ENCODE data around the gene CD52.
"Not testable (repeated sequence)": the region's sequence is repeated elsewhere in the genome, so short reads cannot be mapped to it uniquely, and the experiment has no call there.

CD52 gene

GRCh38 chr1:26302733-26303405 lies 14.9 kb upstream of the CD52 start:
- no peak for DNase-seq

- DNase-seq = no peak
Observed at GRCh38 chr1:26305667-26306289, 12.0 kb upstream of the CD52 start.

- peak; percentile 96 for DNase-seq
Observed at GRCh38 chr1:26306290-26307229, 11.2 kb upstream of the CD52 start, which contains the start of gene UBXN11. TSS of gene UBXN11 (minus strand) at chr1:26306636. CDS start at chr1:26302883, 3,753 bp downstream.

- DNase-seq = peak; percentile 30
Observed at GRCh38 chr1:26307363-26307781, 10.4 kb upstream of the CD52 start.

GRCh38 chr1:26307966-26308899 lies 9.5 kb upstream of the CD52 start:
- not testable (repeated sequence) for DNase-seq

- no peak for DNase-seq
Observed at GRCh38 chr1:26314501-26314900, 3.3 kb upstream of the CD52 start.

- no peak for DNase-seq
Observed at GRCh38 chr1:26315874-26316850, 1.6 kb upstream of the CD52 start.

- no peak for DNase-seq
Observed at GRCh38 chr1:26317146-26317545, 612 bp upstream of the CD52 start.

- DNase-seq = no peak
Observed at GRCh38 chr1:26318338-26319064, 743 bp downstream of the CD52 start.

GRCh38 chr1:26320896-26321295 lies 3.1 kb downstream of the CD52 start:
- DNase-seq = no peak

- DNase-seq = peak; percentile 74
Observed at GRCh38 chr1:26321315-26322041, 3.7 kb downstream of the CD52 start.

GRCh38 chr1:26322042-26322331 lies 4.2 kb downstream of the CD52 start:
- DNase-seq = no peak

GRCh38 chr1:26323382-26323781 lies 5.6 kb downstream of the CD52 start:
- DNase-seq = no peak

GRCh38 chr1:26324550-26324949 lies 6.8 kb downstream of the CD52 start:
- no peak for DNase-seq

GRCh38 chr1:26327956-26328362 lies 10.2 kb downstream of the CD52 start:
- peak; percentile 90 for DNase-seq

GRCh38 chr1:26328597-26328996 lies 10.8 kb downstream of the CD52 start:
- peak; percentile 27 for DNase-seq

GRCh38 chr1:26329380-26329779 lies 11.6 kb downstream of the CD52 start:
- not testable (repeated sequence) for DNase-seq

- DNase-seq = no peak
Observed at GRCh38 chr1:26330276-26330675, 12.5 kb downstream of the CD52 start.

- not testable (repeated sequence) for DNase-seq
Observed at GRCh38 chr1:26333312-26333711, 15.6 kb downstream of the CD52 start.
